A549 (cell line): ENCODE measurements around the gene HOXC6. TPM values are rescaled to one million over a fixed set of nuclear protein-coding genes. Genes with fewer than 3 reads are reported as not detected.
A peak's percentile ranks its signal among the peaks of the same experiment; 100 is the strongest.

ENCODE experiments used
- ATAC-seq, 2 experiments: fragments of 200-7000 bp in 1 of 2; fragments of >200 bp in 1 of 2; cut with Nextera tagmentation in 1 of 2; cut with Tn5 transposase in 1 of 2; 3 replicates each; pipeline versions ENCODE4 v1.8.0 to v1.9.1; 2018 to 2020; ENCODE audit warnings: mild to moderate bottlenecking in 1 of 2, moderate library complexity in 1 of 2
- CTCF ChIA-PET: fragments of 300-600 bp; sonication (Branson Sonifier 250); formaldehyde crosslinking; extraction: SDS; loops from one replicate; lab custom pipeline; 2021; ENCODE audit warnings: antibody characterized with exemption, inconsistent platforms; lab: Yijun Ruan, JAX
- POLR2A ChIA-PET: fragments of 350-600 bp; formaldehyde crosslinking; extraction: SDS; loops from one replicate; lab custom pipeline; 2021; ENCODE audit warnings: antibody characterized with exemption, inconsistent platforms; lab: Yijun Ruan, JAX
- DNase-seq, 2 experiments: peaks; one replicate each; pipeline versions ENCODE4 v3.0.0 to v3.0.0-alpha.2; 2011 to 2016; ENCODE audit warnings: low read depth in 1 of 2, low spot score in 1 of 2
- FAIRE-seq: peaks from 2 replicates; lab custom pipeline; 2011; peaks lifted over from hg19 to GRCh38; lab: Jason Lieb, UNC
- H3K27ac ChIP-seq, 2 experiments: fragments of >200 bp; sonication (Bioruptor Twin); formaldehyde crosslinking; 3 replicates each; pipeline ENCODE4 v1.5.1; 2016 to 2017
- H3K4me1 ChIP-seq: fragments of >200 bp; sonication (Bioruptor Twin); formaldehyde crosslinking; 3 replicates; pipeline ENCODE4 v1.6.1; 2016
- H3K4me2 ChIP-seq: fragments of >200 bp; sonication (Bioruptor Twin); formaldehyde crosslinking; 3 replicates; pipeline ENCODE4 v1.6.1; 2016
- H3K4me3 ChIP-seq: fragments of >200 bp; sonication (Bioruptor Twin); formaldehyde crosslinking; 3 replicates; pipeline ENCODE4 v1.5.1; 2016
- H3K9me3 ChIP-seq: fragments of >200 bp; sonication (Bioruptor Twin); formaldehyde crosslinking; 3 replicates; pipeline ENCODE4 v1.6.1; 2016
- BHLHE40 ChIP-seq: IDR thresholded peaks from 2 replicates; pipeline ENCODE4 v1.6.1; 2012; ENCODE audit warnings: low read depth, low read length, inconsistent platforms
- CBX8 ChIP-seq: fragments of 200-600 bp; sonication (generic); IDR thresholded peaks from 2 replicates; pipeline ENCODE4 v1.6.1; 2016
- FOSL2 ChIP-seq, 2 experiments: fragments of 450-650 bp in 1 of 2; fragments of >200 bp in 1 of 2; sonication (Bioruptor Twin) in 1 of 2; formaldehyde crosslinking; IDR thresholded peaks; 2 replicates each; pipeline versions ENCODE4 v1.5.0 to v1.6.1; 2016 to 2020; ENCODE audit warnings: mild to moderate bottlenecking in 1 of 2, moderate library complexity in 1 of 2
- FOXS1 ChIP-seq: fragments of 250-450 bp; sonication (Bioruptor Pico); IDR thresholded peaks from 2 replicates; pipeline ENCODE4 v1.5.0; 2020; ENCODE audit warnings: mild to moderate bottlenecking, moderate library complexity
- HDAC2 ChIP-seq: fragments of 200-600 bp; sonication (generic); IDR thresholded peaks from 2 replicates; pipeline ENCODE4 v1.6.1; 2016
- HOXB5 ChIP-seq: fragments of 250-450 bp; sonication (Bioruptor Pico); IDR thresholded peaks from 2 replicates; pipeline ENCODE4 v1.5.0; 2020; ENCODE audit warnings: mild to moderate bottlenecking, moderate library complexity
- JUN ChIP-seq, 2 experiments: fragments of >200 bp; sonication (Bioruptor Twin); formaldehyde crosslinking; IDR thresholded peaks; 2 replicates in 1 of 2; 3 replicates in 1 of 2; pipeline ENCODE4 v1.6.1; 2016 to 2017
- JUNB ChIP-seq: fragments of >200 bp; sonication (Bioruptor Twin); formaldehyde crosslinking; IDR thresholded peaks from 2 replicates; pipeline ENCODE4 v1.6.1; 2016
- MAFK ChIP-seq: fragments of 450-650 bp; IDR thresholded peaks from 2 replicates; pipeline ENCODE4 v1.6.1; 2014; ENCODE audit not compliant: partially characterized antibody
- MAZ ChIP-seq: fragments of 150-350 bp; IDR thresholded peaks from 2 replicates; pipeline ENCODE4 v1.6.1; 2014; ENCODE audit warnings: antibody characterized with exemption, low read depth, low read length, borderline replicate concordance
- PHF8 ChIP-seq: fragments of 200-600 bp; sonication (generic); IDR thresholded peaks from 2 replicates; pipeline ENCODE4 v1.6.1; 2016; ENCODE audit warnings: low read depth, mild to moderate bottlenecking, antibody characterized with exemption, moderate library complexity, borderline replicate concordance
- POLR2A ChIP-seq: IDR thresholded peaks from 2 replicates; pipeline ENCODE4 v1.6.1; 2012; ENCODE audit warnings: mild to moderate bottlenecking, low read length
- RCOR1 ChIP-seq: fragments of 150-350 bp; IDR thresholded peaks from 2 replicates; pipeline ENCODE4 v1.6.1; 2014; ENCODE audit warnings: antibody characterized with exemption, low read length, low read depth
- TP53 ChIP-seq: fragments of 250-450 bp; sonication (Bioruptor Pico); IDR thresholded peaks from 2 replicates; pipeline ENCODE4 v1.5.0; 2021; ENCODE audit warnings: mild to moderate bottlenecking, moderate library complexity
- ZFP36 ChIP-seq: fragments of 450-650 bp; IDR thresholded peaks from 2 replicates; pipeline ENCODE4 v1.6.1; 2014; ENCODE audit warnings: borderline replicate concordance; ENCODE audit not compliant: partially characterized antibody
- WGBS: methylation state at CpG from one replicate; pipeline ENCODE4 v1.1.6; 2017; ENCODE audit errors: missing lambda C conversion rate; 5-methylcytosine and 5-hydroxymethylcytosine counted together
- polyA plus RNA-seq, 4 experiments: library from polyadenylated mRNA; depleted of rRNA in 3 of 4; stranded (reverse); fragments of >200 nt; fragmentation: RNase III in 1 of 4; extraction: RNeasy Plus Mini Kit Qiagen cat#74134 plus additional on column Dnase treatment in 1 of 4; gene quantifications; 2 replicates in 3 of 4; 3 replicates in 1 of 4; pipeline ENCODE4 v1.2.3, GENCODE V29; 2011 to 2017
- TF ChIP-seq, protein P1 (sequence below): fragments of 250-450 bp; sonication (Bioruptor Pico); IDR thresholded peaks from 2 replicates; pipeline ENCODE4 v1.5.0; 2020; ENCODE audit warnings: low read depth, mild to moderate bottlenecking, moderate library complexity
- TF ChIP-seq, protein P2 (sequence below): fragments of 150-350 bp; IDR thresholded peaks from 2 replicates; pipeline ENCODE4 v1.6.1; 2014; ENCODE audit warnings: low read depth, mild to moderate bottlenecking, low read length
- TF ChIP-seq, protein P3 (sequence below): fragments of 200-600 bp; sonication (generic); IDR thresholded peaks from 2 replicates; pipeline ENCODE4 v1.6.1; 2016; ENCODE audit warnings: antibody characterized with exemption, mild to moderate bottlenecking, moderate library complexity
- TF ChIP-seq, protein P4 (sequence below): fragments of 250-450 bp; sonication (Bioruptor Pico); IDR thresholded peaks from 2 replicates; pipeline ENCODE4 v1.5.0; 2021; ENCODE audit warnings: mild to moderate bottlenecking, moderate library complexity, borderline replicate concordance
- TF ChIP-seq, protein P5 (sequence below): fragments of >200 bp; sonication (Bioruptor Twin); formaldehyde crosslinking; IDR thresholded peaks from 3 replicates; pipeline ENCODE4 v1.6.1; 2016
- TF ChIP-seq, protein P6 (sequence below): fragments of >200 bp; sonication (Bioruptor Twin); formaldehyde crosslinking; IDR thresholded peaks from 2 replicates; pipeline ENCODE4 v1.6.1; 2016
- TF ChIP-seq, protein P7 (sequence below): IDR thresholded peaks from 2 replicates; pipeline ENCODE4 v1.6.1; 2012

HOXC6 gene
- polyA plus RNA-seq, 2 of the 4 experiments (the other 2 are of a cell fraction): 5.2 to 6.0 TPM

DNA sequence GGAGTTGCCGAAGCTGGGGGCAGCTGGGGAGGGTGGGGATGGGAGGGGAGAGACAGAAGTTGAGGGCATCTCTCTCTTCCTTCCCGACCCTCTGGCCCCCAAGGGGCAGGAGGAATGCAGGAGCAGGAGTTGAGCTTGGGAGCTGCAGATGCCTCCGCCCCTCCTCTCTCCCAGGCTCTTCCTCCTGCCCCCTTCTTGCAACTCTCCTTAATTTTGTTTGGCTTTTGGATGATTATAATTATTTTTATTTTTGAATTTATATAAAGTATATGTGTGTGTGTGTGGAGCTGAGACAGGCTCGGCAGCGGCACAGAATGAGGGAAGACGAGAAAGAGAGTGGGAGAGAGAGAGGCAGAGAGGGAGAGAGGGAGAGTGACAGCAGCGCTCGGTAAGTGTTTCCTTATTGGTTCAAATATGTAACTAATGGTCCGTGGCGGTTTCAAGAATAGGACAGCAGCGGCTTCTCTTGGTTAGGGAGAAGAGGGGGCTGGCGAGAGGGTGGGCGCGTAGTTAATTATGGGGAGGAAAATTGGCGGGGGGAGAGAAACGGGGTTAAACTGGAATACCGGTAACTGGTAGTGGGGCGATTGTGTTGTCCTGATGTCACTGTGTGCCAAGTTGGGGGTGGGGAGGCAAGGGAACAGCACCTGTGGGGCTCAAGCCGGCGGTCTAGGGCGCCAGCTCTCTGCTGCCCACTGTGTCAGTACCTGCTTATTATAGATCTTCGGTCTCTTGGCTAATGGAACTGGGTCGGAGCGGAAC is 11.0 kb upstream of the HOXC6 start:
- TF ChIP-seq MAFK: no peak
- TF ChIP-seq POLR2A: 0 out of 2 replicates have a peak, but pooled peaks have one; percentile 17
- TF ChIP-seq RCOR1: no peak
- TF ChIP-seq FOSL2 (IDR thresholded peaks at IDR 0.05): no peak
- TF ChIP-seq FOSL2 (CRISPR knock-in tag; IDR thresholded peaks at IDR 0.05): no peak
- TF ChIP-seq, protein P1, sequence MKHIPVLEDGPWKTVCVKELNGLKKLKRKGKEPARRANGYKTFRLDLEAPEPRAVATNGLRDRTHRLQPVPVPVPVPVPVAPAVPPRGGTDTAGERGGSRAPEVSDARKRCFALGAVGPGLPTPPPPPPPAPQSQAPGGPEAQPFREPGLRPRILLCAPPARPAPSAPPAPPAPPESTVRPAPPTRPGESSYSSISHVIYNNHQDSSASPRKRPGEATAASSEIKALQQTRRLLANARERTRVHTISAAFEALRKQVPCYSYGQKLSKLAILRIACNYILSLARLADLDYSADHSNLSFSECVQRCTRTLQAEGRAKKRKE (CRISPR knock-in tag): no peak
- ChIA-PET POLR2A (interaction anchor here (0.6 to 2.5 kb wide), 23 partner anchors 9 to 263 kb away, joined by 3 to 40 read pairs (median 5); partner anchors contain the start of genes CBX5, HNRNPA1, HOXC4 and HOXC5), CTCF (interaction anchor here (0.7 to 28.7 kb wide), 16 partner anchors 9 to 343 kb away, joined by 3 to 1074 read pairs (median 5); partner anchors contain the start of genes HOXC5, HOXC8, HOXC9 and SMUG1)
- peak overlapping the region; percentile 96 for H3K4me2 ChIP-seq
- H3K9me3 ChIP-seq: no peaks in the 10 kb centered on the region
- H3K27ac ChIP-seq: peak overlapping the region; percentile 96 to 99
- ATAC-seq (peak; percentile 66 to 73), FAIRE-seq (no peak), DNase-seq (peak; percentile 80 to 83)
- WGBS: 1% methylated on average over 24 of the region's 24 CpGs
- peaks cover 56% of the 10 kb centered on the region for H3K4me1 ChIP-seq
- peak overlapping the region; percentile 61 for H3K4me3 ChIP-seq

DNA sequence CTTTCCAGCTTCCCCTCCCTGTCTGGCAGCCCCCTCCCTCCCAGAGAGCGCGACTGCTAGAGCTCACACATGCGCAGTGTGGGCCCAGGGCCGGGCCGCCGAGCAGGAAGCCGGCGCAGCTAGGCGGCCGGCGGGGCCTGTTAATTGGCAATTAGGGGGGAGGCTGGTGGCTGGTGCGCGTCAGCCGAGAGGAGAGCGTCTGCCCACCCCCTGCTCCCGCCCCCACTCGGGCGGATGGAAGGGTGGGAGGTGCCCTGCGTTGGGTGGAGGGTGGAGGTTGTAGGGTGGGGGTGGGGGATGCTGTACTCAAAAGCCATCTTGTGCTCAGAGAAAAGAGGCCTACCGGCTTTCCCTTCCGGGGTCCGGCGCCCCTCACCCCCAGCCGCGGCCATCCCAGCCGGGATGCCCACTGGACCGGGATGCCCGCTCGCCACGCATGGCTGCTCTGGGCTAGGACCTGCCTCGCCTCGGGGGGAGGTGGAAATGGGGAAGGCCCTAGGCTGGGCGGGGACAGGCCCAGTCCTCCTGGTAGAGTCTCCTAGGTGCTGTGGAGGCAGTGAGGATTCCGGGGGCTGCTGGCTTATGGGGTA is 10.3 kb upstream of the HOXC6 start:
- ChIA-PET POLR2A (interaction anchor here (0.6 to 2.5 kb wide), 21 partner anchors 9 to 262 kb away, joined by 3 to 40 read pairs (median 5); partner anchors contain the start of genes CBX5, HNRNPA1, HOXC4 and HOXC5), CTCF (interaction anchor here (0.7 to 28.7 kb wide), 11 partner anchors 9 to 342 kb away, joined by 3 to 1074 read pairs (median 7); partner anchors contain the start of genes HOXC5, HOXC8 and SMUG1)
- peak; percentile 92 to 93 for DNase-seq
- 9% methylated on average over 4 of the region's 34 CpGs for WGBS
- FAIRE-seq: no peak
- Histone ChIP-seq H3K9me3 (no peaks in the 10 kb centered on the region), H3K4me3 (peak overlapping the region; percentile 61), H3K4me1 (peaks cover 48% of the 10 kb centered on the region), H3K4me2 (peak overlapping the region; percentile 96), H3K27ac (peak overlapping the region; percentile 96 to 99)
- peak; percentile 70 to 79 for ATAC-seq
- no peak for TF ChIP-seq HOXB5 (CRISPR knock-in tag)
- TF ChIP-seq, protein P2, sequence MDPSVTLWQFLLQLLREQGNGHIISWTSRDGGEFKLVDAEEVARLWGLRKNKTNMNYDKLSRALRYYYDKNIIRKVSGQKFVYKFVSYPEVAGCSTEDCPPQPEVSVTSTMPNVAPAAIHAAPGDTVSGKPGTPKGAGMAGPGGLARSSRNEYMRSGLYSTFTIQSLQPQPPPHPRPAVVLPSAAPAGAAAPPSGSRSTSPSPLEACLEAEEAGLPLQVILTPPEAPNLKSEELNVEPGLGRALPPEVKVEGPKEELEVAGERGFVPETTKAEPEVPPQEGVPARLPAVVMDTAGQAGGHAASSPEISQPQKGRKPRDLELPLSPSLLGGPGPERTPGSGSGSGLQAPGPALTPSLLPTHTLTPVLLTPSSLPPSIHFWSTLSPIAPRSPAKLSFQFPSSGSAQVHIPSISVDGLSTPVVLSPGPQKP: no peak
- TF ChIP-seq HDAC2: no peak
- TF ChIP-seq, protein P3, sequence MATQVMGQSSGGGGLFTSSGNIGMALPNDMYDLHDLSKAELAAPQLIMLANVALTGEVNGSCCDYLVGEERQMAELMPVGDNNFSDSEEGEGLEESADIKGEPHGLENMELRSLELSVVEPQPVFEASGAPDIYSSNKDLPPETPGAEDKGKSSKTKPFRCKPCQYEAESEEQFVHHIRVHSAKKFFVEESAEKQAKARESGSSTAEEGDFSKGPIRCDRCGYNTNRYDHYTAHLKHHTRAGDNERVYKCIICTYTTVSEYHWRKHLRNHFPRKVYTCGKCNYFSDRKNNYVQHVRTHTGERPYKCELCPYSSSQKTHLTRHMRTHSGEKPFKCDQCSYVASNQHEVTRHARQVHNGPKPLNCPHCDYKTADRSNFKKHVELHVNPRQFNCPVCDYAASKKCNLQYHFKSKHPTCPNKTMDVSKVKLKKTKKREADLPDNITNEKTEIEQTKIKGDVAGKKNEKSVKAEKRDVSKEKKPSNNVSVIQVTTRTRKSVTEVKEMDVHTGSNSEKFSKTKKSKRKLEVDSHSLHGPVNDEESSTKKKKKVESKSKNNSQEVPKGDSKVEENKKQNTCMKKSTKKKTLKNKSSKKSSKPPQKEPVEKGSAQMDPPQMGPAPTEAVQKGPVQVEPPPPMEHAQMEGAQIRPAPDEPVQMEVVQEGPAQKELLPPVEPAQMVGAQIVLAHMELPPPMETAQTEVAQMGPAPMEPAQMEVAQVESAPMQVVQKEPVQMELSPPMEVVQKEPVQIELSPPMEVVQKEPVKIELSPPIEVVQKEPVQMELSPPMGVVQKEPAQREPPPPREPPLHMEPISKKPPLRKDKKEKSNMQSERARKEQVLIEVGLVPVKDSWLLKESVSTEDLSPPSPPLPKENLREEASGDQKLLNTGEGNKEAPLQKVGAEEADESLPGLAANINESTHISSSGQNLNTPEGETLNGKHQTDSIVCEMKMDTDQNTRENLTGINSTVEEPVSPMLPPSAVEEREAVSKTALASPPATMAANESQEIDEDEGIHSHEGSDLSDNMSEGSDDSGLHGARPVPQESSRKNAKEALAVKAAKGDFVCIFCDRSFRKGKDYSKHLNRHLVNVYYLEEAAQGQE: no peak
- TF ChIP-seq, protein P4, sequence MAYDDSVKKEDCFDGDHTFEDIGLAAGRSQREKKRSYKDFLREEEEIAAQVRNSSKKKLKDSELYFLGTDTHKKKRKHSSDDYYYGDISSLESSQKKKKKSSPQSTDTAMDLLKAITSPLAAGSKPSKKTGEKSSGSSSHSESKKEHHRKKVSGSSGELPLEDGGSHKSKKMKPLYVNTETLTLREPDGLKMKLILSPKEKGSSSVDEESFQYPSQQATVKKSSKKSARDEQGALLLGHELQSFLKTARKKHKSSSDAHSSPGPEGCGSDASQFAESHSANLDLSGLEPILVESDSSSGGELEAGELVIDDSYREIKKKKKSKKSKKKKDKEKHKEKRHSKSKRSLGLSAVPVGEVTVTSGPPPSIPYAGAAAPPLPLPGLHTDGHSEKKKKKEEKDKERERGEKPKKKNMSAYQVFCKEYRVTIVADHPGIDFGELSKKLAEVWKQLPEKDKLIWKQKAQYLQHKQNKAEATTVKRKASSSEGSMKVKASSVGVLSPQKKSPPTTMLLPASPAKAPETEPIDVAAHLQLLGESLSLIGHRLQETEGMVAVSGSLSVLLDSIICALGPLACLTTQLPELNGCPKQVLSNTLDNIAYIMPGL (CRISPR knock-in tag): peak; percentile 78; the same call in 1 of the 2 replicates
- TF ChIP-seq, protein P5, sequence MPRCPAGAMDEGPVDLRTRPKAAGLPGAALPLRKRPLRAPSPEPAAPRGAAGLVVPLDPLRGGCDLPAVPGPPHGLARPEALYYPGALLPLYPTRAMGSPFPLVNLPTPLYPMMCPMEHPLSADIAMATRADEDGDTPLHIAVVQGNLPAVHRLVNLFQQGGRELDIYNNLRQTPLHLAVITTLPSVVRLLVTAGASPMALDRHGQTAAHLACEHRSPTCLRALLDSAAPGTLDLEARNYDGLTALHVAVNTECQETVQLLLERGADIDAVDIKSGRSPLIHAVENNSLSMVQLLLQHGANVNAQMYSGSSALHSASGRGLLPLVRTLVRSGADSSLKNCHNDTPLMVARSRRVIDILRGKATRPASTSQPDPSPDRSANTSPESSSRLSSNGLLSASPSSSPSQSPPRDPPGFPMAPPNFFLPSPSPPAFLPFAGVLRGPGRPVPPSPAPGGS: peak; percentile 53
- TF ChIP-seq JUN (IDR thresholded peaks at IDR 0.05): peak in 1 of 2 experiments; percentile 68; a peak in 1 of 5 replicates
- TF ChIP-seq POLR2A: peak; percentile 40
- TF ChIP-seq CBX8: no peak
- TF ChIP-seq FOXS1 (CRISPR knock-in tag): no peak
- TF ChIP-seq, protein P6, sequence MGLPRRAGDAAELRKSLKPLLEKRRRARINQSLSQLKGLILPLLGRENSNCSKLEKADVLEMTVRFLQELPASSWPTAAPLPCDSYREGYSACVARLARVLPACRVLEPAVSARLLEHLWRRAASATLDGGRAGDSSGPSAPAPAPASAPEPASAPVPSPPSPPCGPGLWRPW: no peak
- TF ChIP-seq, protein P1 (CRISPR knock-in tag): no peak
- TF ChIP-seq, protein P7, sequence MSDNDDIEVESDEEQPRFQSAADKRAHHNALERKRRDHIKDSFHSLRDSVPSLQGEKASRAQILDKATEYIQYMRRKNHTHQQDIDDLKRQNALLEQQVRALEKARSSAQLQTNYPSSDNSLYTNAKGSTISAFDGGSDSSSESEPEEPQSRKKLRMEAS: peak; percentile 25; the same call in 1 of the 2 replicates
- TF ChIP-seq ZFP36: no peak
- no peak for TF ChIP-seq JUNB
- TF ChIP-seq TP53: 0 out of 2 replicates have a peak, but pooled peaks have one; percentile 42
- TF ChIP-seq PHF8: peak; percentile 57; the same call in 1 of the 2 replicates
- TF ChIP-seq BHLHE40: no peak
- TF ChIP-seq MAZ: no peak
